ENCODE data around the gene GABBR2. TPM values are rescaled to one million over a fixed set of nuclear protein-coding genes. Genes with fewer than 3 reads are reported as not detected.

Gene GABBR2
- total and polyA plus RNA-seq, 2 experiments from 2014 or later = 0.89 to 1.3 TPM

DNA sequence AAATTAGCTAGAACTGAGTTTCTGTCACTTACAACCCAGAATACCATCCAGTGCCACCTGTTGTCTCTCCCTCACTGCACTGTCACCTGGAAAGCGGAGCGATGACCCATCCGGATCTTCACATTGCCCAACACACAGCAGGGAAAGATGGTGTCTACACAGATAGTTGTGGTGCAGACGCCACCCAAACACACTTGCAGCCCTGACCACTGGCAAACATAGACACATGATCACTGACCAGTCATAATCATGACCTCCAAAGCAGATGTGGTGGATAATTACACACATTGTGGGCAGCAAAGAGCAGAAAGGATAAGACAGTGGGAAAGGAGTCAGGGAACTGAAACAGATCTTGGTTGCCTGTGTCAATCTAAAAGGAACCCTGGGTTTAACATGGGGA is 64.7 kb downstream of the GABBR2 start (continued):
- TF ChIP-seq CTCF (conservative IDR thresholded peaks at IDR 0.05; ENCODE audit: low read depth in 2 of 2) (no peak), ZNF114 (CRISPR knock-in tag; IDR thresholded peaks at IDR 0.05) (no peak), EZH2phosphoT487 (IDR thresholded peaks at IDR 0.05; ENCODE audit: unreplicated experiment) (no peak)
- TF ChIP-seq, protein P1, sequence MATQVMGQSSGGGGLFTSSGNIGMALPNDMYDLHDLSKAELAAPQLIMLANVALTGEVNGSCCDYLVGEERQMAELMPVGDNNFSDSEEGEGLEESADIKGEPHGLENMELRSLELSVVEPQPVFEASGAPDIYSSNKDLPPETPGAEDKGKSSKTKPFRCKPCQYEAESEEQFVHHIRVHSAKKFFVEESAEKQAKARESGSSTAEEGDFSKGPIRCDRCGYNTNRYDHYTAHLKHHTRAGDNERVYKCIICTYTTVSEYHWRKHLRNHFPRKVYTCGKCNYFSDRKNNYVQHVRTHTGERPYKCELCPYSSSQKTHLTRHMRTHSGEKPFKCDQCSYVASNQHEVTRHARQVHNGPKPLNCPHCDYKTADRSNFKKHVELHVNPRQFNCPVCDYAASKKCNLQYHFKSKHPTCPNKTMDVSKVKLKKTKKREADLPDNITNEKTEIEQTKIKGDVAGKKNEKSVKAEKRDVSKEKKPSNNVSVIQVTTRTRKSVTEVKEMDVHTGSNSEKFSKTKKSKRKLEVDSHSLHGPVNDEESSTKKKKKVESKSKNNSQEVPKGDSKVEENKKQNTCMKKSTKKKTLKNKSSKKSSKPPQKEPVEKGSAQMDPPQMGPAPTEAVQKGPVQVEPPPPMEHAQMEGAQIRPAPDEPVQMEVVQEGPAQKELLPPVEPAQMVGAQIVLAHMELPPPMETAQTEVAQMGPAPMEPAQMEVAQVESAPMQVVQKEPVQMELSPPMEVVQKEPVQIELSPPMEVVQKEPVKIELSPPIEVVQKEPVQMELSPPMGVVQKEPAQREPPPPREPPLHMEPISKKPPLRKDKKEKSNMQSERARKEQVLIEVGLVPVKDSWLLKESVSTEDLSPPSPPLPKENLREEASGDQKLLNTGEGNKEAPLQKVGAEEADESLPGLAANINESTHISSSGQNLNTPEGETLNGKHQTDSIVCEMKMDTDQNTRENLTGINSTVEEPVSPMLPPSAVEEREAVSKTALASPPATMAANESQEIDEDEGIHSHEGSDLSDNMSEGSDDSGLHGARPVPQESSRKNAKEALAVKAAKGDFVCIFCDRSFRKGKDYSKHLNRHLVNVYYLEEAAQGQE (IDR thresholded peaks at IDR 0.05; ENCODE audit: unreplicated experiment) = no peak

DNA sequence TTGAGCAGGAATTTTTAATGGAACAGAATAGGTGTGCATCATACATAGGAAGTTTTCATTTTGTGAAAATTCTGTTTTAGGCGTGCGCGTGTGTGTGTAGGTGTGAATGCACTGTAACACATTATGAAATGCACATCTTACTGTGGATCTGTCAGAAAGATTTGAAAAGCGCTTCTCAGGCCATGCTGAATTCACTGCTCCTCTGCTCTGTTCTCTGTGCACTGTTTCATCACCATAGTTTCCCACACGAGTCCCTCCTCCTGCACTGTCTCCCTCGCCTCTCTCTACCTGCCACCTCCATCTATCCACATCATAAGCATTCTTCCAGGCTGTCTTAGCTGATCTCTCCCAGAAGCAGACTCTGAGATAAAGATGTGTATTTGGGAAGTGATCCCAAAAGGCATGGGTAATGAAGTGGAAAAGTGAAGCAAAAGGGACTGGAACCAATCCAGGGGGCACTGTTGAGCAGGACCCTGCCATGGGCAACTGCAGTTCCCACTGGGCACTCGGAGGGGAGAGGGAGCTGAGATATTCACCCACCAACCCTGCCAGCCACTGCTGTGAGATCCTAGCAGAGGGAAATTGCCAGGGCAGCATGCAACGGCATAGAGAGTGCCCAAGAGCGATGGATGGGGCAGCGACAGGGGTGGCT is 65.9 kb downstream of the GABBR2 start:
- ATAC-seq (peak; percentile 80), DNase-seq (ENCODE audit: low spot score) (peak; percentile 62)
- H3K4me3 Mint-ChIP-seq = no peak overlapping the region
- H3K27ac Mint-ChIP-seq = no peak overlapping the region
- H4K20me1 ChIP-seq (replicated peaks; ENCODE audit: insufficient read depth) = no peaks in the 10 kb centered on the region
- 0 out of 2 replicates have a peak, but pooled peaks cover 3% of the 10 kb centered on the region for H3K9me2 ChIP-seq (ENCODE audit: insufficient read depth)
- peaks cover 18% of the 10 kb centered on the region for H3K9me3 Mint-ChIP-seq
- H3K27me3 ChIP-seq (ENCODE audit: insufficient read depth) = no peaks in the 10 kb centered on the region
- H3K4me2 ChIP-seq = no peak overlapping the region
- H3K27me3 Mint-ChIP-seq (ENCODE audit: insufficient read depth, low read depth, poor library complexity) = peaks cover 6% of the 10 kb centered on the region
- TF ChIP-seq EZH2 (IDR thresholded peaks at IDR 0.05; ENCODE audit: low read depth, unreplicated experiment) (no peak), NANOG (IDR thresholded peaks at IDR 0.05; ENCODE audit: borderline replicate concordance) (no peak), CTCF (conservative IDR thresholded peaks at IDR 0.05; ENCODE audit: low read depth in 2 of 2) (peak; percentile 70 to 74)
- TF ChIP-seq, protein P1 (IDR thresholded peaks at IDR 0.05; ENCODE audit: unreplicated experiment) = no peak
- H3K79me2 ChIP-seq (replicated peaks; ENCODE audit: insufficient read depth) = no peaks in the 10 kb centered on the region
- peak overlapping the region; percentile 35; the same call in 1 of the 2 replicates for H2AFZ ChIP-seq
- H3K27ac ChIP-seq (ENCODE audit: low read depth) = no peak overlapping the region
- H3K36me3 Mint-ChIP-seq (ENCODE audit: low read depth) = peaks cover 4% of the 10 kb centered on the region; the same call in 1 of the 3 replicates
- H3K4me1 ChIP-seq (ENCODE audit: insufficient read depth) = no peaks in the 10 kb centered on the region
- peaks cover 15% of the 10 kb centered on the region for H3K4me1 Mint-ChIP-seq
- H3F3A ChIP-seq (replicated peaks; ENCODE audit: low read depth) = no peaks in the 10 kb centered on the region
- H3K4me3 ChIP-seq = no peak overlapping the region
- no peaks in the 10 kb centered on the region for H3K36me3 ChIP-seq (ENCODE audit: insufficient read depth)

Data from GM23338 (cell line).